ENCODE data around the gene ABCD3. TPM values are rescaled to one million over a fixed set of nuclear protein-coding genes. Genes with fewer than 3 reads are reported as not detected.

Gene ABCD3
- polyA plus RNA-seq, 2 of the 4 experiments (the other 2 are of a cell fraction) = 31.3 to 44.8 TPM

GRCh38 chr1:94524531-94524930 lies 106.3 kb downstream of the ABCD3 start:
- Histone ChIP-seq H3K9me3 (no peaks in the 10 kb centered on the region), H3K4me1 (no peaks in the 10 kb centered on the region), H3K27ac (no peak overlapping the region), H3K4me3 (no peak overlapping the region), H3K4me2 (no peak overlapping the region)
- CTCF ChIA-PET = interaction anchor here (0.6 to 7.0 kb wide), 3 partner anchors 10 to 281 kb away, joined by 3 to 75 read pairs (median 4); no protein-coding TSS in a partner anchor
- whole genome bisulfite sequencing (ENCODE audit: missing lambda C conversion rate) = 87% methylated on average over 6 of the region's 6 CpGs
- no peak for ATAC-seq
- no peak for TF ChIP-seq JUN (IDR thresholded peaks at IDR 0.05)
- no peak for TF ChIP-seq BHLHE40 (IDR thresholded peaks at IDR 0.05; ENCODE audit: low read depth, low read length)
- no peak for TF ChIP-seq NFE2L2 (conservative IDR thresholded peaks at IDR 0.05; ENCODE audit: low read length)
- TF ChIP-seq HEYL (CRISPR knock-in tag; IDR thresholded peaks at IDR 0.05) = no peak
- TF ChIP-seq, protein P1, sequence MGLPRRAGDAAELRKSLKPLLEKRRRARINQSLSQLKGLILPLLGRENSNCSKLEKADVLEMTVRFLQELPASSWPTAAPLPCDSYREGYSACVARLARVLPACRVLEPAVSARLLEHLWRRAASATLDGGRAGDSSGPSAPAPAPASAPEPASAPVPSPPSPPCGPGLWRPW (IDR thresholded peaks at IDR 0.05) = no peak
- TF ChIP-seq MAFK (IDR thresholded peaks at IDR 0.05; ENCODE audit: partially characterized antibody) = no peak
- no peak for TF ChIP-seq HOXB5 (CRISPR knock-in tag; IDR thresholded peaks at IDR 0.05)
- no peak for TF ChIP-seq POLR2A (IDR thresholded peaks at IDR 0.05; ENCODE audit: low read length)
- no peak for TF ChIP-seq HDAC2 (IDR thresholded peaks at IDR 0.05)
- no peak for TF ChIP-seq FOSB (CRISPR knock-in tag; IDR thresholded peaks at IDR 0.05)
- FAIRE-seq = no peak
- DNase-seq (ENCODE audit: low read depth in 1 of 2, low spot score in 1 of 2) = no peak
- POLR2A ChIA-PET = no interaction called here

DNA sequence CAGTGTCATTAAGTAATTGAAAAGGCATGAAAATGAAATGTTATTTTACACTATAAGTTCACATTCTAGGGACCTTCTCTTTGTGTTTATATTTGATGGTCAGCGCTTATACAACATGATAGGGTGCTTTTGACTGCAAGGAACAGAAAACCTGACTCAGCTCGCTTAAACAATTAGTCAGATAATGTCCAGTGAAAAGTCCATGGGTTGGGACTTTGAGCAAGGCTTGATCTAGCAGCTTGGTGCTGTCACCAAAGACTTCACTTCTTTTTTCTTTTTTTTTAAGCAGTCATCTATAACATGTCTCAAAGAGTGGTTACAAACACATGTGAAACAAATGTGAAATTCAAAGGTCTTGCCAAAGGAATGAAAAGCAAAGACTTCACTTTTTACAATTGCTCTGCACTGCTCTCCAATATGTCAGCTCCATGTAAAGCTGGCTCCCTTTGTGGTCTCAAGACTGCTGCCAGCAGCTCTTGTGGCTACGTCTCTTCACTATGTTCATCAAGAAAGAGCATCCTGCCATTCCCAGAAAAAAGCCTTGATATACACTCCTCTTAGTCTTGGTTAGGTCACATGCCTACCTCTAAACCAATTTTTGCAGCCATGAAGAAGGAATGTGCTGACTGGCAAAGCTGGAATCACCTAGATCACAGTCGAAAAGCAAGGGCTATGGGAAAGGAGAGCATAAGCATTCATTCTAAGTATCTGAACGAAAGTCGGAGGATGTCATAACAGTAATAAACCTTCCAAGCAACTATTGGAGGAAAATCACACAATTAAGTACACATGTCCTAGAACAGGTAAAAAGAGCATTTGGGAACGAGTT lies 108.2 kb downstream of the ABCD3 start:
- no peak for FAIRE-seq
- ChIA-PET POLR2A (no interaction called here), CTCF (interaction anchor here (1.2 to 8.1 kb wide), 5 partner anchors 9 to 515 kb away, joined by 3 to 89 read pairs (median 3); no protein-coding TSS in a partner anchor)

DNA sequence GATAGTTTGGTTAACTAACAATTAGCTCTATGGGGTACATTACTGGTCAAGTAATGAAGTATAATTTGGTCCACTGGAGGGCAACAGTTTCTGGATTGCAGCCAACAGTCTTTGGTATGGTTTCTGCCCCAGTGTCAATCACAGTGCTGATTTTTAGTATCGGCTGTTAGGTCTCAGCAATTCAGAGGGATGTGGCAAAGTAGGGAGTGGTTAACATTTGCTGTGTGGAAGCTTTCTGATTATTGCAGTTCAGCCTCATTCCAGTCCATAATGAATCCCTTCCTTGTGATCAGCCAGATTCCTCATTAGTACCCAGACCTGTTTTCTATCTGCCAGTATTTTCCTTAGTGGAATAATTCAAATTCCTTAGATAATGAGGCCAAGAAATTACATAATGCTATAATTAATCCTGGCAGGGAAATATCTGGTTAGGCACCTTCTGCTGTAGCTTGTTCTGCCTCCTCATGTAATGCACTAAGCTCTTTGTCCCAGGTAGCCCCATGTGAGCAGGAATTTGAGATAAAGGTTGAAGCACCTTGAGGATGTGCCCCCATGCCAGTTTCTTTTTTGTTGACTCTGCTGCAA lies 109.3 kb downstream of the ABCD3 start:
- CTCF ChIA-PET = interaction anchor here (1.1 to 8.1 kb wide), 6 partner anchors 11 to 277 kb away, joined by 3 to 89 read pairs (median 4); no protein-coding TSS in a partner anchor
- 33% methylated on average over 1 of the region's 1 CpG for WGBS (ENCODE audit: missing lambda C conversion rate)
- DNase-seq (ENCODE audit: low read depth in 1 of 2, low spot score in 1 of 2) (no peak), FAIRE-seq (no peak), ATAC-seq (peak in 1 of 2 experiments; percentile 54; a peak in 2 of 6 replicates)
- H3K4me1 ChIP-seq = 0 out of 3 replicates have a peak, but pooled peaks cover 3% of the 10 kb centered on the region
- no peak overlapping the region for H3K4me2 ChIP-seq
- H3K9me3 ChIP-seq = no peaks in the 10 kb centered on the region
- no peak overlapping the region for H3K27ac ChIP-seq
- POLR2A ChIA-PET = no interaction called here
- TF ChIP-seq FOXS1 (CRISPR knock-in tag; IDR thresholded peaks at IDR 0.05) (no peak), HEYL (CRISPR knock-in tag; IDR thresholded peaks at IDR 0.05) (no peak), NFE2L2 (conservative IDR thresholded peaks at IDR 0.05; ENCODE audit: low read length) (no peak), EHMT2 (IDR thresholded peaks at IDR 0.05; ENCODE audit: low read depth) (no peak), SMC3 (IDR thresholded peaks at IDR 0.05) (no peak), MAZ (IDR thresholded peaks at IDR 0.05; ENCODE audit: borderline replicate concordance, low read depth, low read length) (no peak), ZC3H11A (IDR thresholded peaks at IDR 0.05) (no peak), TP53 (CRISPR knock-in tag; IDR thresholded peaks at IDR 0.05) (no peak), FOSB (CRISPR knock-in tag; IDR thresholded peaks at IDR 0.05) (no peak), ELK1 (IDR thresholded peaks at IDR 0.05; ENCODE audit: low read depth, low read length) (no peak), RFX5 (IDR thresholded peaks at IDR 0.05) (no peak)
- TF ChIP-seq, protein P2, sequence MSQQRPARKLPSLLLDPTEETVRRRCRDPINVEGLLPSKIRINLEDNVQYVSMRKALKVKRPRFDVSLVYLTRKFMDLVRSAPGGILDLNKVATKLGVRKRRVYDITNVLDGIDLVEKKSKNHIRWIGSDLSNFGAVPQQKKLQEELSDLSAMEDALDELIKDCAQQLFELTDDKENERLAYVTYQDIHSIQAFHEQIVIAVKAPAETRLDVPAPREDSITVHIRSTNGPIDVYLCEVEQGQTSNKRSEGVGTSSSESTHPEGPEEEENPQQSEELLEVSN (IDR thresholded peaks at IDR 0.05; ENCODE audit: borderline replicate concordance, low read depth) = no peak
- H3K4me3 ChIP-seq = no peak overlapping the region

More for the DNA sequence above, 108.2 kb downstream of the ABCD3 start:
- no peak for DNase-seq (ENCODE audit: low read depth in 1 of 2, low spot score in 1 of 2)
- H3K4me1 ChIP-seq = no peaks in the 10 kb centered on the region
- no peaks in the 10 kb centered on the region for H3K9me3 ChIP-seq
- no peak for ATAC-seq
- no peak overlapping the region for H3K4me3 ChIP-seq
- H3K27ac ChIP-seq = no peak overlapping the region
- no peak overlapping the region for H3K4me2 ChIP-seq
- 93% methylated on average over 7 of the region's 7 CpGs for WGBS (ENCODE audit: missing lambda C conversion rate)
- TF ChIP-seq ZFP36 (IDR thresholded peaks at IDR 0.05; ENCODE audit: borderline replicate concordance, partially characterized antibody) (no peak), ZC3H11A (IDR thresholded peaks at IDR 0.05) (no peak), MYC (IDR thresholded peaks at IDR 0.05; ENCODE audit: borderline replicate concordance, low read length) (no peak)

Data from A549 (cell line).